ENCODE measurements around the gene CADPS2. TPM values are rescaled to one million over a fixed set of nuclear protein-coding genes. Genes with fewer than 3 reads are reported as not detected.

The CADPS2 gene
- total and polyA plus RNA-seq, 2 of the 4 experiments (the other 2 are of a cell fraction), result 0.10 to 0.54 TPM

DNA sequence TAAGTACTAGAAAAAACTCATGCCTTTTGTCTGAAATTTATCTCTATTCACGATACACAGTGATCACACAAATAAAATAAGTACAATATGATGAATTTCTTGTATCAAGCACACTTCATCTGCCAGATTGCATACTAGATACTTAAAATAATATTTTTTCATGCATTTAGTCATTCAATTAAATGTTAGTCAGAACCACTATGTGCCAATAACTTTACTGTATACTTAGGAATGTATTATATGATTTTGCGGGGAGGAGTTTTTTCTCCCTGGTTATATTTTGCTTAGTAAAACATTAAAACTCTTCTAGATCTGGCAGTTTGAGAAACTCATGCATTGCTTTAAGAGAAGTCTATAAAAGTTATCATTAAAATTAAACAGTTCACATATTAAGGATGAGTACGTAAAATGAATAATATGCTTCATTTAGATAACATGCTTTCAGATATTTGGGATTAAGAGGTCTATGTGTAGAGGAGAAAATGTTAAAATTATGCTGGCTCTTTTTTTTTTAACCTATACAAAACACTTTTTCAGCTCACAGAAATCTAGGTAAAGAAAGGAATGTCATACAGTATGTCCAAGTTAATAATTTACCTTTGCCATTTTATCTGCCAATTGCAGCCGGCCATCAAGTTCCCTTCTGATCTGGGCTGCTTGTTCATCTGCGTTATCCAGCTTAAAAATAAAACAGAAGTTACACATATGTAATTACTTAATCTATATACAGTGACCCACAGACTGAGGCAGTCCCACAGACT is 257.4 kb downstream of the CADPS2 start:
- Histone ChIP-seq H2BK15ac (ENCODE audit: low read depth, low read length) (no peak overlapping the region), H4K5ac (ENCODE audit: low read depth, low read length) (no peak overlapping the region), H3K9me3 (ENCODE audit: control insufficient read depth, insufficient read depth, low read length) (peaks cover 2% of the 10 kb centered on the region; the same call in 1 of the 2 replicates), H3K23ac (ENCODE audit: low read depth, low read length) (no peak overlapping the region), H2AK5ac (ENCODE audit: low read depth, low read length) (no peak overlapping the region), H3K18ac (ENCODE audit: low read depth, low read length) (no peak overlapping the region), H2AK9ac (replicated peaks; ENCODE audit: low read depth, low read length, poor library complexity) (no peak overlapping the region), H3K36me3 (ENCODE audit: control insufficient read depth, insufficient read depth, low read length) (no peaks in the 10 kb centered on the region), H2BK20ac (ENCODE audit: low read depth, low read length) (no peak overlapping the region), H4K91ac (ENCODE audit: insufficient read depth, low read depth, low read length) (no peak overlapping the region), H3K79me1 (ENCODE audit: low read depth in 1 of 2, low read length in 2 of 2) (no peaks in the 10 kb centered on the region), H3K4ac (ENCODE audit: low read depth, low read length) (no peak overlapping the region), H3K27ac (ENCODE audit: insufficient read depth, low read length) (no peak overlapping the region), H3K27me3 (ENCODE audit: control insufficient read depth, insufficient read depth, low read length) (no peaks in the 10 kb centered on the region), H2AFZ (replicated peaks; ENCODE audit: low read length, poor library complexity) (no peak overlapping the region), H3K4me2 (ENCODE audit: low read depth, low read length) (no peak overlapping the region), H3K9ac (ENCODE audit: low read depth, low read length) (no peak overlapping the region), H3K4me1 (ENCODE audit: control insufficient read depth, insufficient read depth, low read length) (no peaks in the 10 kb centered on the region), H3K14ac (replicated peaks; ENCODE audit: low read depth, low read length) (no peak overlapping the region), H2BK5ac (ENCODE audit: low read depth, low read length, poor library complexity, severe bottlenecking) (no peak overlapping the region), H4K8ac (ENCODE audit: low read depth in 2 of 2, low read length in 2 of 2) (no peak overlapping the region), H4K20me1 (ENCODE audit: insufficient read depth, low read length) (no peaks in the 10 kb centered on the region), H3K9me1 (ENCODE audit: insufficient read depth, low read length) (no peaks in the 10 kb centered on the region), H3K4me3 (ENCODE audit: insufficient read depth, low read depth, low read length) (no peak overlapping the region), H2BK120ac (ENCODE audit: low read depth, low read length) (no peak overlapping the region), H3K56ac (ENCODE audit: extremely low read depth, insufficient read depth, low read length) (no peak overlapping the region)
- CTCF ChIA-PET, result no interaction called here
- BruUV-seq (replicated peaks), result no TSS peak
- TF ChIP-seq RCOR1 (IDR thresholded peaks at IDR 0.05; ENCODE audit: insufficient replicate concordance, low read length), result no peak
- TF ChIP-seq CEBPB (IDR thresholded peaks at IDR 0.05; ENCODE audit: low read depth, low read length), result no peak
- no peak for TF ChIP-seq SMC3 (IDR thresholded peaks at IDR 0.05; ENCODE audit: low read depth, low read length)
- no peak for DNase-seq
- POLR2A ChIA-PET (ENCODE audit: unreplicated experiment), result no interaction called here
- intact Hi-C loops (cut with micrococcal nuclease), result no loop called here
- no CpG with 5 or more reads among the region's 5 CpGs for WGBS, 2 experiments (ENCODE audit: extremely low coverage in 2 of 2, insufficient read length in 1 of 2)
- ATAC-seq (ENCODE audit: low read depth), result no peak
- dilution Hi-C loops (cut with HindIII; ENCODE audit: low sequenced_read_pairs, unreplicated experiment), result no loop called here
- in situ Hi-C loops (cut with MboI; ENCODE audit: low sequenced_read_pairs), result no loop called here
